Neural progenitor cell (in vitro differentiated cells): ENCODE results near the gene KNDC1. TPM values are rescaled to one million over a fixed set of nuclear protein-coding genes. Genes with fewer than 3 reads are reported as not detected.

Experiments used
- DNase-seq: peaks from one replicate; pipeline ENCODE4 v3.0.0-alpha.2; 2016; ENCODE audit warnings: low spot score
- H2AFZ ChIP-seq: fragments of 200-600 bp; sonication (generic); replicated peaks from 2 replicates; pipeline ENCODE4 v1.6.1; 2016; ENCODE audit warnings: antibody characterized with exemption
- H3F3A ChIP-seq: fragments of 200-600 bp; sonication (generic); 2 replicates; pipeline ENCODE4 v1.6.1; 2016; ENCODE audit warnings: antibody characterized with exemption, low read depth
- H3K27ac ChIP-seq: fragments of 200-600 bp; sonication (generic); 2 replicates; pipeline ENCODE4 v1.5.1; 2016; ENCODE audit warnings: mild to moderate bottlenecking
- H3K27me3 ChIP-seq: fragments of 200-600 bp; sonication (generic); 2 replicates; pipeline ENCODE4 v1.6.1; 2016; ENCODE audit warnings: mild to moderate bottlenecking, moderate library complexity
- H3K36me3 ChIP-seq: fragments of 200-600 bp; sonication (generic); 2 replicates; pipeline ENCODE4 v1.5.1; 2016
- H3K4me1 ChIP-seq: fragments of 200-600 bp; sonication (generic); 2 replicates; pipeline ENCODE4 v1.6.1; 2016; ENCODE audit warnings: mixed run types
- H3K4me2 ChIP-seq: fragments of 200-600 bp; sonication (generic); 2 replicates; pipeline ENCODE4 v1.6.1; 2016
- H3K4me3 ChIP-seq: fragments of 200-600 bp; sonication (generic); 2 replicates; pipeline ENCODE4 v1.5.1; 2016
- H3K79me2 ChIP-seq: fragments of 200-600 bp; sonication (generic); 2 replicates; pipeline ENCODE4 v1.6.1; 2016; ENCODE audit warnings: low read depth
- H3K9ac ChIP-seq: fragments of 200-600 bp; sonication (generic); 2 replicates; pipeline ENCODE4 v1.6.1; 2016
- H3K9me3 ChIP-seq: fragments of 200-600 bp; sonication (generic); 2 replicates; pipeline ENCODE4 v1.5.1; 2016; ENCODE audit warnings: low read depth
- H4K20me1 ChIP-seq: fragments of 200-600 bp; sonication (generic); 2 replicates; pipeline ENCODE4 v1.6.1; 2016; ENCODE audit warnings: low read depth
- H3K27ac Mint-ChIP-seq: 3 replicates; pipeline ENCODE4 v1.8.0; 2021; ENCODE audit warnings: mixed read lengths
- H3K27me3 Mint-ChIP-seq: 2 replicates; pipeline ENCODE4 v1.8.0; 2022; ENCODE audit warnings: low read depth, mild to moderate bottlenecking, inconsistent platforms, moderate library complexity, mixed read lengths; ENCODE audit not compliant: insufficient read depth
- H3K36me3 Mint-ChIP-seq: 3 replicates; pipeline ENCODE4 v1.8.0; 2021; ENCODE audit warnings: mixed read lengths
- H3K4me1 Mint-ChIP-seq: 3 replicates; pipeline ENCODE4 v1.8.0; 2021; ENCODE audit warnings: mixed read lengths
- H3K4me3 Mint-ChIP-seq: 3 replicates; pipeline ENCODE4 v1.8.0; 2021; ENCODE audit warnings: mild to moderate bottlenecking, moderate library complexity, mixed read lengths
- H3K9me3 Mint-ChIP-seq: 3 replicates; pipeline ENCODE4 v1.8.0; 2020; ENCODE audit warnings: mixed read lengths
- CTCF ChIP-seq: fragments of 200-600 bp; sonication (generic); IDR thresholded peaks from 2 replicates; pipeline ENCODE4 v1.5.1; 2017; ENCODE audit warnings: antibody characterized with exemption, mild to moderate bottlenecking
- EZH2 ChIP-seq: fragments of 200-600 bp; sonication (generic); IDR thresholded peaks from 2 replicates; pipeline ENCODE4 v1.6.1; 2017; ENCODE audit warnings: antibody characterized with exemption, mild to moderate bottlenecking, moderate library complexity
- microRNA counts: library from miRNA; unstranded; fragments of <30 nt; microRNA quantifications from one replicate; lab custom pipeline; 2016
- microRNA-seq: library from miRNA; unstranded; fragments of <30 nt; microRNA quantifications from one replicate; pipeline ENCODE4, GENCODE V29; 2016
- total RNA-seq: library from RNA; depleted of rRNA; stranded (reverse); fragments of >200 nt; gene quantifications from 2 replicates; pipeline ENCODE4 v1.2.3, GENCODE V29; 2015; ENCODE audit warnings: low replicate concordance

The KNDC1 gene
- total RNA-seq, 1 donor from 2014 or later = 1.8 TPM

GRCh38 chr10:133275684-133276092, 115.7 kb downstream of the KNDC1 start:
- DNase-seq = no peak

More at GRCh38 chr10:133275684-133276092, 115.7 kb downstream of the KNDC1 start:
- Histone ChIP-seq H3K36me3 (no peaks in the 10 kb centered on the region), H3K4me2 (peak overlapping the region; percentile 85), H2AFZ (no peak overlapping the region), H3K79me2 (no peaks in the 10 kb centered on the region), H3K4me3 (no peak overlapping the region), H3K4me1 (peaks cover 22% of the 10 kb centered on the region), H4K20me1 (peaks cover 8% of the 10 kb centered on the region), H3K27ac (no peak overlapping the region), H3K9ac (no peak overlapping the region), H3K27me3 (peaks cover 22% of the 10 kb centered on the region), H3F3A (peaks cover 15% of the 10 kb centered on the region), H3K9me3 (no peaks in the 10 kb centered on the region)
- TF ChIP-seq CTCF = peak; percentile 19
- no peak for TF ChIP-seq EZH2
- Mint-ChIP-seq H3K27ac (no peak overlapping the region), H3K4me3 (no peak overlapping the region), H3K9me3 (no peaks in the 10 kb centered on the region), H3K4me1 (peaks cover 2% of the 10 kb centered on the region), H3K27me3 (peaks cover 7% of the 10 kb centered on the region), H3K36me3 (no peaks in the 10 kb centered on the region)

MicroRNAs within 50 kb of the gene (microRNA counts, 767-probe panel; counts per million panel counts)
- 460 counts per million, percentile 90 among the panel's probes with 10 or more counts for microRNA hsa-miR-202-3p (lab: Ali Mortazavi, UCI)

Small RNAs within 50 kb of the gene (microRNA-seq; reads per million reads assigned to microRNA genes)
- gene MIR202 = not detected

Other genes starting within 250 kb of the KNDC1 start
- gene CFAP46, start 217.6 kb upstream of the KNDC1 start, total RNA-seq = 1.6 and 4.6 TPM in 2 replicates
- gene ADGRA1, start 72.3 kb upstream of the KNDC1 start, total RNA-seq = not detected in 2 replicates
- not detected in 2 replicates for gene UTF1, start 70.0 kb downstream of the KNDC1 start, total RNA-seq
- gene VENTX, start 77.6 kb downstream of the KNDC1 start, total RNA-seq = 1.0 TPM in 1 of 2 replicates, not detected in the other
- gene ADAM8, start 116.6 kb downstream of the KNDC1 start, total RNA-seq = 3.2 and 3.3 TPM in 2 replicates
- gene TUBGCP2, start 148.7 kb downstream of the KNDC1 start, total RNA-seq = 54.8 and 55.4 TPM in 2 replicates
- 34.4 and 44.4 TPM in 2 replicates for gene ZNF511, start 148.7 kb downstream of the KNDC1 start, total RNA-seq
- 1.6 TPM in 1 of 2 replicates, not detected in the other for gene CALY, start 176.7 kb downstream of the KNDC1 start, total RNA-seq
- gene PRAP1, start 187.2 kb downstream of the KNDC1 start, total RNA-seq = 0.62 TPM in 1 of 2 replicates, not detected in the other
- 9.3 and 20.5 TPM in 2 replicates for gene FUOM, start 197.8 kb downstream of the KNDC1 start, total RNA-seq
- 77.4 and 91.9 TPM in 2 replicates for gene ECHS1, start 213.1 kb downstream of the KNDC1 start, total RNA-seq
- 4.6 and 8.2 TPM in 2 replicates for gene PAOX, start 219.0 kb downstream of the KNDC1 start, total RNA-seq
- gene MTG1, start 233.9 kb downstream of the KNDC1 start, total RNA-seq = 28.0 and 28.8 TPM in 2 replicates